MG63 (cell line): ENCODE results near the gene ALDOC. TPM values are rescaled to one million over a fixed set of nuclear protein-coding genes. Genes with fewer than 3 reads are reported as not detected.

Experiments used
- DNase-seq: peaks from one replicate; pipeline ENCODE4 v3.0.0-alpha.2; 2020
- H3K27me3 ChIP-seq: fragments of 250-450 bp; sonication (Bioruptor Pico); 2 replicates; pipeline ENCODE4 v1.5.1; 2020; ENCODE audit warnings: mild to moderate bottlenecking, moderate library complexity
- H3K36me3 ChIP-seq: fragments of 250-450 bp; sonication (Bioruptor Pico); 2 replicates; pipeline ENCODE4 v1.5.1; 2020; ENCODE audit warnings: mild to moderate bottlenecking, moderate library complexity
- H3K4me3 ChIP-seq: fragments of 250-450 bp; sonication (Bioruptor Pico); 2 replicates; pipeline ENCODE4 v1.5.1; 2020; ENCODE audit warnings: mild to moderate bottlenecking, moderate library complexity
- H3K9me3 ChIP-seq: fragments of 250-450 bp; sonication (Bioruptor Pico); 2 replicates; pipeline ENCODE4 v1.5.1; 2020; ENCODE audit warnings: mild to moderate bottlenecking, moderate library complexity
- total RNA-seq: library from RNA; depleted of rRNA; stranded (reverse); fragments of >200 nt; shearing (Covaris generic); gene quantifications from 2 replicates; pipeline ENCODE4 v1.2.3, GENCODE V29; 2014; ENCODE audit warnings: low replicate concordance; rRNA removed

ALDOC gene
- total RNA-seq, 1 experiment from 2014 or later, result 1.1 TPM

GRCh38 chr17:28529013-28529400 is 47.7 kb downstream of the ALDOC start:
- no peak for DNase-seq
- Histone ChIP-seq H3K27me3 (no peaks in the 10 kb centered on the region), H3K36me3 (no peaks in the 10 kb centered on the region), H3K9me3 (no peaks in the 10 kb centered on the region), H3K4me3 (no peak overlapping the region)

GRCh38 chr17:28528327-28529012 is 48.2 kb downstream of the ALDOC start:
- DNase-seq, result peak; percentile 62
- H3K9me3 ChIP-seq, result no peaks in the 10 kb centered on the region

GRCh38 chr17:28527859-28528258 is 48.8 kb downstream of the ALDOC start:
- peak; percentile 39 for DNase-seq
- H3K4me3 ChIP-seq, result no peak overlapping the region
- no peaks in the 10 kb centered on the region for H3K36me3 ChIP-seq
- no peaks in the 10 kb centered on the region for H3K9me3 ChIP-seq
- no peaks in the 10 kb centered on the region for H3K27me3 ChIP-seq

More at GRCh38 chr17:28528327-28529012, 48.2 kb downstream of the ALDOC start:
- Histone ChIP-seq H3K27me3 (no peaks in the 10 kb centered on the region), H3K36me3 (no peaks in the 10 kb centered on the region), H3K4me3 (no peak overlapping the region)

- no peaks in the 10 kb centered on the region for H3K9me3 ChIP-seq
- no peaks in the 10 kb centered on the region for H3K27me3 ChIP-seq
- no peaks in the 10 kb centered on the region for H3K36me3 ChIP-seq
- no peak for DNase-seq
- no peak overlapping the region for H3K4me3 ChIP-seq
Measured at GRCh38 chr17:28527181-28527681, 49.5 kb downstream of the ALDOC start.

- Histone ChIP-seq H3K36me3 (no peaks in the 10 kb centered on the region), H3K9me3 (no peaks in the 10 kb centered on the region), H3K27me3 (no peaks in the 10 kb centered on the region), H3K4me3 (no peak overlapping the region)
- no peak for DNase-seq
Measured at GRCh38 chr17:28526381-28526780, 50.3 kb downstream of the ALDOC start.

- Histone ChIP-seq H3K36me3 (no peaks in the 10 kb centered on the region), H3K27me3 (no peaks in the 10 kb centered on the region), H3K9me3 (no peaks in the 10 kb centered on the region), H3K4me3 (no peak overlapping the region)
- peak; percentile 82 for DNase-seq
Measured at GRCh38 chr17:28524476-28525424, 51.9 kb downstream of the ALDOC start.

GRCh38 chr17:28523876-28524275 is 52.8 kb downstream of the ALDOC start:
- Histone ChIP-seq H3K9me3 (no peaks in the 10 kb centered on the region), H3K4me3 (no peak overlapping the region), H3K27me3 (no peaks in the 10 kb centered on the region), H3K36me3 (no peaks in the 10 kb centered on the region)
- no peak for DNase-seq

- H3K9me3 ChIP-seq, result no peaks in the 10 kb centered on the region
- H3K27me3 ChIP-seq, result no peaks in the 10 kb centered on the region
- no peak overlapping the region for H3K4me3 ChIP-seq
- H3K36me3 ChIP-seq, result no peaks in the 10 kb centered on the region
- DNase-seq, result no peak
Measured at GRCh38 chr17:28523186-28523585, 53.5 kb downstream of the ALDOC start.

Other genes with a start within 250 kb of the ALDOC start
- 41.9 and 64.9 TPM in 2 replicates for gene IFT20, start 241.4 kb downstream of the ALDOC start, total RNA-seq
- gene TNFAIP1, start 241.1 kb downstream of the ALDOC start, total RNA-seq, result 29.2 and 31.9 TPM in 2 replicates
- 161 and 244 TPM in 2 replicates for gene POLDIP2, start 219.4 kb downstream of the ALDOC start, total RNA-seq
- not detected in 2 replicates for gene SEBOX, start 211.7 kb downstream of the ALDOC start, total RNA-seq
- 3.3 TPM in 1 of 2 replicates, not detected in the other for gene VTN, start 206.6 kb downstream of the ALDOC start, total RNA-seq
- gene SARM1, start 205.2 kb downstream of the ALDOC start, total RNA-seq, result 17.2 and 33.1 TPM in 2 replicates
- 2.7 and 13.6 TPM in 2 replicates for gene SLC46A1, start 170.7 kb downstream of the ALDOC start, total RNA-seq
- gene SLC13A2, start 103.3 kb downstream of the ALDOC start, total RNA-seq, result not detected in 2 replicates
- not detected in 2 replicates for gene FOXN1, start 70.5 kb downstream of the ALDOC start, total RNA-seq
- gene UNC119, start 24.3 kb downstream of the ALDOC start, total RNA-seq, result 20.8 and 36.4 TPM in 2 replicates
- 29.5 and 65.1 TPM in 2 replicates for gene PIGS, start 5.4 kb downstream of the ALDOC start, total RNA-seq
- gene SPAG5, start 22.1 kb upstream of the ALDOC start, total RNA-seq, result 45.1 and 82.9 TPM in 2 replicates
- 0.79 and 1.3 TPM in 2 replicates for gene RSKR, start 37.3 kb upstream of the ALDOC start, total RNA-seq
- gene BLTP2, start 68.3 kb upstream of the ALDOC start, total RNA-seq, result 114 and 149 TPM in 2 replicates
- gene SDF2, start 85.0 kb upstream of the ALDOC start, total RNA-seq, result 58.6 and 78.2 TPM in 2 replicates
- 27.6 and 32.0 TPM in 2 replicates for gene SUPT6H, start 85.3 kb upstream of the ALDOC start, total RNA-seq
- gene PROCA1, start 135.0 kb upstream of the ALDOC start, total RNA-seq, result 0.79 TPM in 1 of 2 replicates, not detected in the other
- gene RAB34, start 141.0 kb upstream of the ALDOC start, total RNA-seq, result 445 and 645 TPM in 2 replicates
- gene RPL23A, start 143.1 kb upstream of the ALDOC start, total RNA-seq, result 768 and 1,491 TPM in 2 replicates
- 6.7 and 26.1 TPM in 2 replicates for gene TLCD1, start 149.3 kb upstream of the ALDOC start, total RNA-seq
- gene NEK8, start 151.9 kb upstream of the ALDOC start, total RNA-seq, result 0.69 and 4.0 TPM in 2 replicates
- 26.1 and 115 TPM in 2 replicates for gene TRAF4, start 167.1 kb upstream of the ALDOC start, total RNA-seq